NCI-H2029 (cell line): ENCODE data around the gene C11orf54.
A peak's percentile ranks its signal among the peaks of the same experiment; 100 is the strongest.

Experiments
- DNase-seq: peaks from one replicate; lab custom pipeline; 2025; lab: John Stamatoyannopoulos, UW

The C11orf54 gene

GRCh38 chr11:93741094-93741881 lies at the start of gene C11orf54, which contains the start of gene TAF1D:
C11orf54 (plus strand) TSS chr11:93741672; CDS start chr11:93747394, 5,722 bp downstream.
TAF1D (minus strand) TSS chr11:93741495; CDS start chr11:93739304, 2,191 bp downstream.
- DNase-seq = peak; percentile 99

- no peak for DNase-seq
These were observed 47.4 kb upstream of the C11orf54 start for GRCh38 chr11:93694109-93694508.

GRCh38 chr11:93694557-93694956 lies 46.9 kb upstream of the C11orf54 start:
- DNase-seq = no peak

GRCh38 chr11:93697611-93698010 lies 43.9 kb upstream of the C11orf54 start:
- no peak for DNase-seq

GRCh38 chr11:93700830-93701229 lies 40.6 kb upstream of the C11orf54 start:
- no peak for DNase-seq

GRCh38 chr11:93704237-93704636 lies 37.2 kb upstream of the C11orf54 start:
- DNase-seq = no peak

GRCh38 chr11:93710239-93710638 lies 31.2 kb upstream of the C11orf54 start:
- no peak for DNase-seq

GRCh38 chr11:93712678-93713077 lies 28.8 kb upstream of the C11orf54 start:
- no peak for DNase-seq

- no peak for DNase-seq
These were observed 25.6 kb upstream of the C11orf54 start for GRCh38 chr11:93715797-93716396.

GRCh38 chr11:93717501-93717900 lies 24.0 kb upstream of the C11orf54 start:
- DNase-seq = no peak

GRCh38 chr11:93718057-93718563 lies 23.4 kb upstream of the C11orf54 start:
- no peak for DNase-seq

- DNase-seq = no peak
These were observed 22.2 kb upstream of the C11orf54 start for GRCh38 chr11:93719310-93719709.

- DNase-seq = no peak
These were observed 20.9 kb upstream of the C11orf54 start for GRCh38 chr11:93720522-93720921.

- no peak for DNase-seq
These were observed 17.4 kb upstream of the C11orf54 start for GRCh38 chr11:93724089-93724488.

GRCh38 chr11:93727985-93728791 lies 13.3 kb upstream of the C11orf54 start:
- no peak for DNase-seq

GRCh38 chr11:93728792-93729128 lies 12.7 kb upstream of the C11orf54 start:
- no peak for DNase-seq

- no peak for DNase-seq
These were observed 12.3 kb upstream of the C11orf54 start for GRCh38 chr11:93729129-93729616.

- no peak for DNase-seq
These were observed 11.1 kb upstream of the C11orf54 start for GRCh38 chr11:93730108-93731107.

GRCh38 chr11:93732237-93732892 lies 9.1 kb upstream of the C11orf54 start:
- no peak for DNase-seq

GRCh38 chr11:93733474-93733873 lies 8.0 kb upstream of the C11orf54 start:
- no peak for DNase-seq
